Osteocyte (in vitro differentiated cells): ENCODE data around the gene SLC25A22. TPM values are rescaled to one million over a fixed set of nuclear protein-coding genes. Genes with fewer than 3 reads are reported as not detected.

Experiments used
- DNase-seq: peaks from one replicate; pipeline ENCODE4 v3.0.0; 2021; ENCODE audit warnings: mixed read lengths; ENCODE audit not compliant: unreplicated experiment; ENCODE audit errors: extremely low spot score
- H3K27ac Mint-ChIP-seq: one replicate; pipeline ENCODE4 v1.8.0; 2021; ENCODE audit warnings: mild to moderate bottlenecking, mixed read lengths; ENCODE audit not compliant: unreplicated experiment
- H3K27me3 Mint-ChIP-seq: one replicate; pipeline ENCODE4 v1.8.0; 2021; ENCODE audit warnings: mixed read lengths; ENCODE audit not compliant: unreplicated experiment
- H3K36me3 Mint-ChIP-seq: one replicate; pipeline ENCODE4 v1.8.0; 2021; ENCODE audit warnings: mixed read lengths; ENCODE audit not compliant: unreplicated experiment
- H3K4me1 Mint-ChIP-seq: one replicate; pipeline ENCODE4 v1.8.0; 2021; ENCODE audit warnings: mixed read lengths; ENCODE audit not compliant: unreplicated experiment
- H3K4me3 Mint-ChIP-seq: one replicate; pipeline ENCODE4 v1.8.0; 2021; ENCODE audit warnings: mild to moderate bottlenecking, moderate library complexity, mixed read lengths; ENCODE audit not compliant: unreplicated experiment
- H3K9me3 Mint-ChIP-seq: one replicate; pipeline ENCODE4 v1.8.0; 2021; ENCODE audit warnings: mixed read lengths; ENCODE audit not compliant: unreplicated experiment
- total RNA-seq: library from RNA; stranded (reverse); gene quantifications from 2 replicates; pipeline ENCODE4 v1.2.1, GENCODE V29; 2021
- TF ChIP-seq, protein P1 (sequence below): fragments of 200-600 bp; sonication (generic); IDR thresholded peaks from 2 replicates; pipeline ENCODE4 v1.5.0; 2021; ENCODE audit warnings: antibody characterized with exemption, mild to moderate bottlenecking, moderate library complexity

Gene SLC25A22
- total RNA-seq, 1 donor from 2014 or later: 19.7 TPM

DNA sequence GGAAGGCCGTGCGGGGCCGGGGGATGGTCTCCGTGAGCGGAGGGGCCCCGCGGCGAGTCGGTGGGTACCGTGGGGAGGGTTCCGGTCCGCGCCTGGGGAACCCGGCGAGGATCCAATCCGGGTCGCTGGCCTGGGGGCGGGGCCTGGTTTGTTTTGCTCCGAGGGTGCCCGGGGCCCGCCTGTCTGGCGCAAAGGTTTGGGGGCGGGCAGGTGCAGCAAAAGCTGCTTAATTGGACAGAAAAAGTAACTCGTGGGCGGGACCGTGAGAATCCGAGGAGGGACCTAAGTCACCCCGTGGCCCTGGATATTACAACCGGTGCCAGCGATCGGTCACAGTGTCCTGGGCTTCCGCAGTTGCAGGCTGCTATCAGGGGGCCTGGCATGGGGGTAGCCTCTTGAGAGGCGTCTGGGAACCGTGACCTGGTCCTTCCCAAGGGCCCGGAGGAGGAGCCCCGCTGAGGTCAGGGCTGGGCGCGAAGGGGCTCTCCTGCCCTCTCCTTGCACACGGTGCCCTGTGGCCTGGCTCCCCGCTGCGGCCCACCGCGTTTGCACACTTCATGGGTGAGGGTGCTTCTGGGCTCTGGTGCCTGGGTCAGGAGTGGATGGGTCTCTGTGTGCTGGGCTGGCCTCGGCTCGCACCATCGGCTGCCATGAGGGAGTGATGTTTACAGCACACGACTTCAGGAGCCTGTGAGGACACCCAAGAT lies 22.0 kb upstream of the SLC25A22 start:
- Mint-ChIP-seq H3K36me3 (peaks cover 8% of the 10 kb centered on the region), H3K9me3 (no peaks in the 10 kb centered on the region), H3K4me3 (peak overlapping the region; percentile 83), H3K4me1 (peaks cover 25% of the 10 kb centered on the region), H3K27ac (peak overlapping the region; percentile 71), H3K27me3 (no peaks in the 10 kb centered on the region)
- TF ChIP-seq, protein P1, sequence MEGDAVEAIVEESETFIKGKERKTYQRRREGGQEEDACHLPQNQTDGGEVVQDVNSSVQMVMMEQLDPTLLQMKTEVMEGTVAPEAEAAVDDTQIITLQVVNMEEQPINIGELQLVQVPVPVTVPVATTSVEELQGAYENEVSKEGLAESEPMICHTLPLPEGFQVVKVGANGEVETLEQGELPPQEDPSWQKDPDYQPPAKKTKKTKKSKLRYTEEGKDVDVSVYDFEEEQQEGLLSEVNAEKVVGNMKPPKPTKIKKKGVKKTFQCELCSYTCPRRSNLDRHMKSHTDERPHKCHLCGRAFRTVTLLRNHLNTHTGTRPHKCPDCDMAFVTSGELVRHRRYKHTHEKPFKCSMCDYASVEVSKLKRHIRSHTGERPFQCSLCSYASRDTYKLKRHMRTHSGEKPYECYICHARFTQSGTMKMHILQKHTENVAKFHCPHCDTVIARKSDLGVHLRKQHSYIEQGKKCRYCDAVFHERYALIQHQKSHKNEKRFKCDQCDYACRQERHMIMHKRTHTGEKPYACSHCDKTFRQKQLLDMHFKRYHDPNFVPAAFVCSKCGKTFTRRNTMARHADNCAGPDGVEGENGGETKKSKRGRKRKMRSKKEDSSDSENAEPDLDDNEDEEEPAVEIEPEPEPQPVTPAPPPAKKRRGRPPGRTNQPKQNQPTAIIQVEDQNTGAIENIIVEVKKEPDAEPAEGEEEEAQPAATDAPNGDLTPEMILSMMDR: no peak
- DNase-seq: no peak

DNA sequence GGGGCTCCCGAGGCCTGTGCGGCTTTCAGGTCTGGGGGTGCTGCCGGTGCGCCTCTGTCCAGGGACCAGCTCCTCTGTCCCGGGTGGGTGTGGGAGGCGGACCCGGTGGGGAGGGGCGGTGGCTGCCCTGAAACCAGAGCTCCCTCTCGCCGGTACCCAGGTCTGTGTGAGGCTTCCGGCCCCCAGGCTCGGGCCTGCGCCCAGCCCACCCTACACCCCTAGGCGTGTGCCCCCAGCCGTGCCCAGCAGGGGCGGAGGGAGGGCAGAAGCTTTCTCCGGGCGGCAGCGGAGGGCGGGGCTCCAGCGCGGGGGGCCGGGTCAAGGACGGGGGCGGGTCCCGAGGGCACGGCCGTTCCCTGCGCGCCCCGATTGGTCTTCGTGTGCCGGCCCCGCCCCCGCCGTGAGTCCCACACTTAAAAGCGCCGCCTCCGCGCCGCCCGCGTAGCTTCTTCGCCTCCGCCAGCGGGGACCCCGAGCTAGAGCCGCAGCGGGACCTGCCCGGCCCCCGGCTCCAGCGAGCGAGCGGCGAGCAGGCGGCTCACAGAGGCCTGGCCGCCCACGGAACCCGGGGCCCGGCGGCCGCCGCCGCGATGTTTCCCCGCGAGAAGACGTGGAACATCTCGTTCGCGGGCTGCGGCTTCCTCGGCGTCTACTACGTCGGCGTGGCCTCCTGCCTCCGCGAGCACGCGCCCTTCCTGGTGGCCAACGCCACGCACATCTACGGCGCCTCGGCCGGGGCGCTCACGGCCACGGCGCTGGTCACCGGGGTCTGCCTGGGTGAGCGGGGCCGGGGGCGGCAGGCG lies 21.2 kb upstream of the SLC25A22 start:
- Mint-ChIP-seq H3K36me3 (peaks cover 4% of the 10 kb centered on the region), H3K4me1 (peaks cover 25% of the 10 kb centered on the region), H3K4me3 (peak overlapping the region; percentile 83), H3K27ac (peak overlapping the region; percentile 44), H3K27me3 (no peaks in the 10 kb centered on the region), H3K9me3 (no peaks in the 10 kb centered on the region)
- TF ChIP-seq, protein P1: no peak
- DNase-seq: peak; percentile 95

DNA sequence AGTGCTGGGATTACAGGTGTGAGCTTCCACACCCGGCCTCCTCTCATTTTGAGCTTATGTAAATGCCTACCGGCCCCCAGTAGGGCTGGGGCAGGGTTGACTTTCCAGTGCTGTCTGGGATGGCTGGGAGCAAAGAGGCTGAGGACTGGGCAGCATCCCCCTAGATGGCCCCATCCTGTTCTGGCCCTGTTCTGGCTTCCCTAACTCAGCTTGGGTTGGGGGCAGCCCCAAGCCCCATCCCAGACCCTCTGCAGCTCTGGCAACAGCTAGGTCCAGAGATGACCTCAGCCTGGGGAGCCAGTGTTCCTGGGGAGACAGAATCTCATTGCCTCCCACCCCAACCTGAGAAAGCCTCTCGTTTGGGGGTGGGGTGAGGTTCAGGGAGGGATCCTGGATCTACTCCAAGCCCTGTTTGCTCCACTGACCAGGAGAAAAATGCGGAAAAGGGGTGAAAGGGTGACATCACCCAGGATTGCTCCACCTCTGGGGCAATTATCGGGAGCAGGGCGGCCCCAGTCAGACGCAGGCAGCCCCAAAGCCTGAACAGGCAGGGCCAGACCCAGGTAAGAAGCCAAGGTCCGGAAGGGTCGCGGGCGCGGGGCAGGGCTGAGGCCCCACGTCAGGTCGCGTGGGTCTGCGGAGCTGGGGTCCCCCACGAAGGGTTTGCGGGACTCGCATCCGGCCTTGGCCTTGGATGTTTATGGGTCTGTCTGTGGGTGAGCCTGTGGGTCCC lies 20.5 kb upstream of the SLC25A22 start, which contains the start of gene PNPLA2:
PNPLA2 (plus strand) TSS at position 519 of the 733 bp plus-strand sequence. CDS start 805 bp downstream, outside the sequence.
- Mint-ChIP-seq H3K4me1 (peaks cover 25% of the 10 kb centered on the region), H3K27me3 (no peaks in the 10 kb centered on the region), H3K4me3 (peak within 1 kb of the TSS; percentile 83), H3K9me3 (no peaks in the 10 kb centered on the region), H3K36me3 (peaks cover 6% of the 10 kb centered on the region), H3K27ac (peak within 1 kb of the TSS; percentile 44)
- no peak for DNase-seq
- TF ChIP-seq, protein P1: no peak

DNA sequence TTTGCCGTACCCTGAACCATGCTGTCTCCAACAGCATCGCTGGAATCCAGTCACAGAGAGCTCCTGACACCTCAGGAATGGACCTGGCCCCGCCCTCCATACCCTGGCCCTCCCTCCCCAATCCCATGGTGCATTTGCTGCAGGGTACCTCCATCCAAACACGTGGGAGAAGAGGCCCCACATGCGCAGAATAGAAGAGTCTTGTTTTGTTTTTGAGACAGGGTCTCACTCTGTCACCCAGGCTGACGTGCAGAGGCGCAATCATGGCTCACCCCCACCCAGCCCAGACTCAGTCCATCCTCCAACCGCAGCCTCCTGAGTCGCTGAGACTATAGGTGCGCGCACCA lies 18.3 kb upstream of the SLC25A22 start:
- H3K4me3 Mint-ChIP-seq: no peak overlapping the region
- no peak for DNase-seq
- no peaks in the 10 kb centered on the region for H3K9me3 Mint-ChIP-seq
- H3K27me3 Mint-ChIP-seq: no peaks in the 10 kb centered on the region
- peaks cover 21% of the 10 kb centered on the region for H3K4me1 Mint-ChIP-seq
- H3K27ac Mint-ChIP-seq: no peak overlapping the region
- H3K36me3 Mint-ChIP-seq: peaks cover 7% of the 10 kb centered on the region
- TF ChIP-seq, protein P1: no peak
